ENCODE data around the gene HLA-A. TPM values are rescaled to one million over a fixed set of nuclear protein-coding genes. Genes with fewer than 3 reads are reported as not detected.

Gene HLA-A
- total and polyA plus RNA-seq, 2 of the 13 experiments (the other 11 are each of a cell fraction or from before 2014, with no cell fraction given): 345 to 527 TPM

- TF ChIP-seq GPBP1L1 (CRISPR knock-in tag; IDR thresholded peaks at IDR 0.05): no peak
- peak; percentile 61; the same call in 1 of the 2 replicates for TF ChIP-seq HMG20A (CRISPR knock-in tag; IDR thresholded peaks at IDR 0.05; ENCODE audit: borderline replicate concordance)
- no peak for TF ChIP-seq ZBTB2 (CRISPR knock-in tag; IDR thresholded peaks at IDR 0.05; ENCODE audit: low read depth)
- peak; percentile 91 for TF ChIP-seq SMAD3 (CRISPR knock-in tag; IDR thresholded peaks at IDR 0.05)
- TF ChIP-seq SRF (IDR thresholded peaks at IDR 0.05; ENCODE audit: low read depth, low read length): no peak
- TF ChIP-seq AGO1 (IDR thresholded peaks at IDR 0.05; ENCODE audit: low read depth, low read length, poor library complexity, severe bottlenecking): no peak
- peak; percentile 47; the same call in 1 of the 2 replicates for TF ChIP-seq ARNTL (CRISPR knock-in tag; IDR thresholded peaks at IDR 0.05)
- TF ChIP-seq ZNF562 (CRISPR knock-in tag; IDR thresholded peaks at IDR 0.05; ENCODE audit: borderline replicate concordance): no peak
- TF ChIP-seq IRF1 (CRISPR knock-in tag; IDR thresholded peaks at IDR 0.05; ENCODE audit: low read depth): 0 out of 2 replicates have a peak, but pooled peaks have one; percentile 66
- no peak for TF ChIP-seq NCOA5 (CRISPR knock-in tag; IDR thresholded peaks at IDR 0.05)
- TF ChIP-seq RXRB (CRISPR knock-in tag; IDR thresholded peaks at IDR 0.05; ENCODE audit: borderline replicate concordance): peak; percentile 94
- peak; percentile 71; the same call in 1 of the 2 replicates for TF ChIP-seq ZNF430 (CRISPR knock-in tag; IDR thresholded peaks at IDR 0.05)
- no peak for TF ChIP-seq ZFAT (CRISPR knock-in tag; conservative IDR thresholded peaks at IDR 0.05)
- no peak for TF ChIP-seq ZNF121 (CRISPR knock-in tag; IDR thresholded peaks at IDR 0.05)
- 0 out of 2 replicates have a peak, but pooled peaks have one; percentile 42 for TF ChIP-seq ZNF644 (CRISPR knock-in tag; IDR thresholded peaks at IDR 0.05; ENCODE audit: low read depth)
- TF ChIP-seq ZSCAN31 (CRISPR knock-in tag; IDR thresholded peaks at IDR 0.05; ENCODE audit: low read depth): peak; percentile 70; the same call in 1 of the 2 replicates
Measured at GRCh38 chr6:29964887-29965562, 22.7 kb downstream of the HLA-A start (continued).

Data from HepG2 (cell line).